Kidney (tissue), 14 donors: ENCODE data around the gene SH2D1B. TPM values are rescaled to one million over a fixed set of nuclear protein-coding genes. Genes with fewer than 3 reads are reported as not detected.

ENCODE experiments used
- DNase-seq, 5 donors: peaks; one replicate each; pipeline ENCODE4 v3.0.0-alpha.2; 2013 to 2020
- FAIRE-seq: peaks from 2 replicates; lab custom pipeline; 2012; peaks lifted over from hg19 to GRCh38; lab: Jason Lieb, UNC
- H3K27ac ChIP-seq, 2 donors: one replicate each; pipeline ENCODE4 v1.7.0; 2013; ENCODE audit warnings: low read depth in 2 of 2, low read length in 2 of 2, inconsistent platforms in 1 of 2
- H3K27me3 ChIP-seq: one replicate; pipeline ENCODE4 v1.7.1; 2013; ENCODE audit warnings: low read length, inconsistent platforms; ENCODE audit not compliant: control insufficient read depth, insufficient read depth
- H3K36me3 ChIP-seq, 3 donors: one replicate each; pipeline versions ENCODE4 v1.7.0 to v1.7.1; 2013; ENCODE audit warnings: low read length in 3 of 3, control low read depth in 1 of 3, inconsistent platforms in 1 of 3; ENCODE audit not compliant: insufficient read depth in 3 of 3, control insufficient read depth in 2 of 3
- H3K4me1 ChIP-seq, 3 donors: one replicate each; pipeline versions ENCODE4 v1.7.0 to v1.7.1; 2013; ENCODE audit warnings: low read length in 3 of 3, inconsistent platforms in 1 of 3, low read depth in 1 of 3; ENCODE audit not compliant: control insufficient read depth in 2 of 3, insufficient read depth in 2 of 3
- H3K4me3 ChIP-seq, 3 donors: one replicate each; pipeline versions ENCODE4 v1.7.0 to v1.8.1; 2013; ENCODE audit warnings: low read length in 3 of 3, control low read depth in 1 of 3, inconsistent platforms in 1 of 3
- H3K9ac ChIP-seq, 3 donors: one replicate each; pipeline versions ENCODE4 v1.7.0 to v1.7.1; 2013; ENCODE audit warnings: low read length in 3 of 3, control low read depth in 1 of 3, inconsistent platforms in 1 of 3
- H3K9me3 ChIP-seq, 3 donors: one replicate each; pipeline versions ENCODE4 v1.7.0 to v1.7.1; 2013; ENCODE audit warnings: low read length in 3 of 3, control low read depth in 1 of 3, inconsistent platforms in 1 of 3; ENCODE audit not compliant: control insufficient read depth in 2 of 3, insufficient read depth in 1 of 3
- CTCF ChIP-seq: IDR thresholded peaks from 3 replicates; pipeline ENCODE4 v1.5.1; 2012; ENCODE audit warnings: mild to moderate bottlenecking, moderate library complexity, borderline replicate concordance; ENCODE audit not compliant: insufficient read depth; ENCODE audit errors: extremely low read depth
- intact Hi-C: fragments of 100-400 bp; cut with DNase I; formaldehyde crosslinking; loops from one replicate; pipeline ENCODE4 v1.11.1; 2022
- polyA plus RNA-seq: library from polyadenylated mRNA; stranded (reverse); fragments of 350-450 nt; fragmentation: Illumina TruSeq; extraction: RNeasy Lipid Tissue Mini Kit (QIAGEN cat#74804); gene quantifications from one replicate; pipeline ENCODE4 v1.2.3, GENCODE V29; 2014; ENCODE audit warnings: low read depth, low replicate concordance; ENCODE audit not compliant: insufficient read depth
- total RNA-seq: library from RNA; stranded (reverse); fragmentation: NEBNext Ultra II Directional; extraction: Animal tissue kit (Norgen Biotek cat#: 25700); gene quantifications from one replicate; pipeline ENCODE4 v1.2.1, GENCODE V29; 2021
- donor health status: control.
- donor health status: control.
- donor health status: control.
- donor health status: control.
- donor health status: control.
- donor health status: DM: yes; HTN: yes; CAD: no.
- donor health status: Normal renal cell carcinoma (clear cell type).

The SH2D1B gene
- total and polyA plus RNA-seq, 2 donors from 2014 or later: 0.76 TPM; not detected in 1

- H3K27me3 ChIP-seq: no peaks in the 10 kb centered on the region
- no peak for TF ChIP-seq CTCF
- intact Hi-C loops: no loop called here
- H3K27ac ChIP-seq: no peak overlapping the region
- no peak for DNase-seq
- FAIRE-seq: no peak
- H3K4me3 ChIP-seq: no peak overlapping the region
- no peaks in the 10 kb centered on the region for H3K36me3 ChIP-seq
- no peaks in the 10 kb centered on the region for H3K9me3 ChIP-seq
- H3K4me1 ChIP-seq: no peaks in the 10 kb centered on the region
- no peak overlapping the region for H3K9ac ChIP-seq
Observed at GRCh38 chr1:162400790-162401355, 11.1 kb downstream of the SH2D1B start.

GRCh38 chr1:162398999-162399580 is 12.8 kb downstream of the SH2D1B start:
- H3K27ac ChIP-seq: no peak overlapping the region
- no peaks in the 10 kb centered on the region for H3K4me1 ChIP-seq
- H3K27me3 ChIP-seq: no peaks in the 10 kb centered on the region
- intact Hi-C loops: no loop called here
- H3K4me3 ChIP-seq: no peak overlapping the region
- no peak for TF ChIP-seq CTCF
- no peak overlapping the region for H3K9ac ChIP-seq
- H3K9me3 ChIP-seq: no peaks in the 10 kb centered on the region
- no peak for FAIRE-seq
- H3K36me3 ChIP-seq: no peaks in the 10 kb centered on the region
- no peak for DNase-seq

- H3K9me3 ChIP-seq: no peaks in the 10 kb centered on the region
- FAIRE-seq: no peak
- no peak for DNase-seq
- no peaks in the 10 kb centered on the region for H3K36me3 ChIP-seq
- H3K27ac ChIP-seq: no peak overlapping the region
- no peaks in the 10 kb centered on the region for H3K27me3 ChIP-seq
- no peak for TF ChIP-seq CTCF
- no peak overlapping the region for H3K9ac ChIP-seq
- H3K4me3 ChIP-seq: no peak overlapping the region
- intact Hi-C loops: no loop called here
- H3K4me1 ChIP-seq: no peaks in the 10 kb centered on the region
Observed at GRCh38 chr1:162397943-162398560, 13.9 kb downstream of the SH2D1B start.
